Measurements from ENCODE around the gene JAKMIP2. TPM values are rescaled to one million over a fixed set of nuclear protein-coding genes. Genes with fewer than 3 reads are reported as not detected.

Gene JAKMIP2
- total and polyA plus RNA-seq, 2 experiments from 2014 or later: 0.23 TPM; not detected in 1

DNA sequence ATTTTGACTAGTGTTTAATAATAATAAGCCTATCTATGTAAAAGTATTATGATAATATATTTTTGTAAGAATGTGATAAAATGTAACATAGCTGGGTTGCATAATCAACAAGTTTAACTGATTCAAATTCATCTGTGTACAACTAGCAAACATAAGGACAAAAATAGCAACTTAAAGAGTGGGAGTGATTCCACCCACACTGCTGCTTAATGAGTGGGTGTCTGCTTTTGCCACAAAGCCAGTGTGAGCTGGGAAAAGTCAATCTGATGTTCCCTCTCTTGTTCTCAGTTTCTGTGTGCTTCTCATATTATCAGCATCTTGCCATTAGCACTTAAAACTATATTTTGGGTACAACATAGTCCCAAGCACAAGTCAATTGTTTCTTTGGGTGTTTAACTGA, 161.5 kb downstream of the JAKMIP2 start:
- Histone ChIP-seq H3K4me3 (no peak overlapping the region), H3K36me3 (ENCODE audit: low read depth) (no peaks in the 10 kb centered on the region), H4K20me1 (ENCODE audit: insufficient read depth) (no peaks in the 10 kb centered on the region), H3K4me2 (ENCODE audit: unreplicated experiment) (no peak overlapping the region), H3K9ac (no peak overlapping the region), H3F3A (ENCODE audit: insufficient read depth) (no peaks in the 10 kb centered on the region), H3K4me1 (ENCODE audit: insufficient read depth) (no peaks in the 10 kb centered on the region), H3K9me2 (ENCODE audit: insufficient read depth) (no peaks in the 10 kb centered on the region), H2AFZ (no peak overlapping the region), H3K27me3 (replicated peaks; ENCODE audit: insufficient read depth) (peaks cover 10% of the 10 kb centered on the region; the same call in 1 of the 2 replicates), H3K79me2 (ENCODE audit: insufficient read depth) (no peaks in the 10 kb centered on the region), H3K9me3 (ENCODE audit: low read depth) (no peaks in the 10 kb centered on the region), H3K27ac (no peak overlapping the region)
- in situ Hi-C loops (cut with MboI): loop anchor here (10.0 kb wide), 1 partner anchor 204 kb away; no protein-coding TSS in a partner anchor
- DNase-seq: no peak
- TF ChIP-seq EZH2 (IDR thresholded peaks at IDR 0.05; ENCODE audit: insufficient read depth, poor library complexity, severe bottlenecking): no peak
- no peak for TF ChIP-seq EZH2phosphoT487 (IDR thresholded peaks at IDR 0.05; ENCODE audit: insufficient read depth, low read depth)

DNA sequence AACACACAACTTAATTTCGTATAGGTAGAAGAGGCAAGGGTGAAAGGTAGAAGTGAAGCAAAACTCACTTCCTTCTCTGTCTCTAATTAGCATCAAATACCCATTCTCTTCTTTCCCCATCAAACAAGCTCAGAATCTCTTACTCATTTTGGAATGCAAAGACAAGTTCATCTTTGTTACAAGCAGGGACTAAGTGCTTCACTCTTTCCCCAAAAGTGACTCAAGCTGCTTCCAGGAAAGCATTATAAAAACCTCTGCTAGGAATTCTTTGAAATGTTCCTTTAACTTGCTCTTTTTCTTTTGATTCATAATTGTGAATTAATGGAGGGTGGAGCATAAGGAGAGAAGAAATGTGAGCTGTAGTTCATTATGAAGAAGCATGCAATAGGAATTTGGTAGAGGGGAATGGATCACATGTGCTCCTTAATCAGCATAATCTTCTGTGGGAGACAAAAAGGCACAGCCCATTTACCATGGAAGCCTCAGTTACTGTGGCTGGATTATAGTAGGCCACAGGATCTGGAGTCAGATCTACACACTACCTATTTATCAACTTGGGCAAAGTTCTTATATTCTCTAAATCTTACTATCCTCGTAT, 163.1 kb downstream of the JAKMIP2 start:
- in situ Hi-C loops (cut with MboI): no loop called here

DNA sequence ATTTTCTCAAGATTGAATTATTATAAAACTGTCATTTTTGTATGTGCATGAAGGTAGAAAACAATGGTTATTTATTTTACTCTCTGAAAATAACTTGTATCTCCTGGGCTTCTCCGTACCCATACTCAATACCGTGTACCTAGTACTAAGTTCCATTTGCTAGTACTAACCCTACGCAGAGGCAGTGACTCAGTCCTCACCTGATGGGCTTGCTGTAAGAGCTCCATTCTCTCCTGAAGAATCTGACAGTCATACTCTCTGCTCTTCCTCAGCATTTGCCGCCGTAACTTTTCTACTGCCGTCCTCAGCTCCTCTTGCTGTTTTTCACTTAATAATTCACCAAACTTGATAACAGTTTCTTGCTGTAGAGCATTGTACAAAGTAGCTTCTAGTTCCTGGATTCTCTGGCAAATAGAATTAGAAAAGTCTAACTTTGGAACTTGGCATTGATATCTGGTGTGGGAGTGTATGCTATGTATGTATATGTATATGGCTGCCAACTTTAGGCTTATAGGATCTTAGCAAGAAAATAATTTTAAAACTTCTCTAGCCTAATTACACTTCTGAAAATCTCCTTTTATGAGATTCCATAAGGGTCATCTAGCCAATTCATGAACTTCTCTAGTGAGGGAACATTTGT, 164.7 kb downstream of the JAKMIP2 start:
- TF ChIP-seq EZH2phosphoT487 (IDR thresholded peaks at IDR 0.05; ENCODE audit: insufficient read depth, low read depth) (no peak), EZH2 (IDR thresholded peaks at IDR 0.05; ENCODE audit: insufficient read depth, poor library complexity, severe bottlenecking) (no peak)
- Histone ChIP-seq H3K4me1 (ENCODE audit: insufficient read depth) (peaks cover 9% of the 10 kb centered on the region; the same call in 1 of the 2 replicates), H3K27ac (no peak overlapping the region), H3K9me3 (ENCODE audit: low read depth) (no peaks in the 10 kb centered on the region), H3K4me3 (no peak overlapping the region), H3F3A (ENCODE audit: insufficient read depth) (no peaks in the 10 kb centered on the region), H3K27me3 (replicated peaks; ENCODE audit: insufficient read depth) (0 out of 2 replicates have a peak, but pooled peaks cover 10% of the 10 kb centered on the region), H3K4me2 (ENCODE audit: unreplicated experiment) (no peak overlapping the region), H2AFZ (no peak overlapping the region), H4K20me1 (ENCODE audit: insufficient read depth) (no peaks in the 10 kb centered on the region), H3K9ac (no peak overlapping the region), H3K9me2 (ENCODE audit: insufficient read depth) (no peaks in the 10 kb centered on the region), H3K79me2 (ENCODE audit: insufficient read depth) (no peaks in the 10 kb centered on the region), H3K36me3 (ENCODE audit: low read depth) (no peaks in the 10 kb centered on the region)
- in situ Hi-C loops (cut with MboI): no loop called here
- WGBS, 2 experiments (ENCODE audit: low coverage in 1 of 2, low lambda C conversion rate in 2 of 2, missing lambda C conversion rate in 2 of 2): 71 to 73% methylated on average over 6 of the region's 6 CpGs
- no peak for DNase-seq

More for the DNA sequence above, 163.1 kb downstream of the JAKMIP2 start:
- DNase-seq: peak; percentile 6
- no peaks in the 10 kb centered on the region for H3K9me3 ChIP-seq (ENCODE audit: low read depth)
- no peaks in the 10 kb centered on the region for H3F3A ChIP-seq (ENCODE audit: insufficient read depth)
- 35 to 40% methylated on average over 2 of the region's 2 CpGs for WGBS, 2 experiments (ENCODE audit: low coverage in 1 of 2, low lambda C conversion rate in 2 of 2, missing lambda C conversion rate in 2 of 2)
- no peaks in the 10 kb centered on the region for H3K79me2 ChIP-seq (ENCODE audit: insufficient read depth)
- no peak overlapping the region for H3K27ac ChIP-seq
- H3K4me1 ChIP-seq (ENCODE audit: insufficient read depth): no peaks in the 10 kb centered on the region
- H4K20me1 ChIP-seq (ENCODE audit: insufficient read depth): no peaks in the 10 kb centered on the region
- H3K27me3 ChIP-seq (replicated peaks; ENCODE audit: insufficient read depth): 0 out of 2 replicates have a peak, but pooled peaks cover 10% of the 10 kb centered on the region
- no peaks in the 10 kb centered on the region for H3K36me3 ChIP-seq (ENCODE audit: low read depth)
- no peak overlapping the region for H2AFZ ChIP-seq
- H3K4me3 ChIP-seq: no peak overlapping the region
- no peak for TF ChIP-seq EZH2phosphoT487 (IDR thresholded peaks at IDR 0.05; ENCODE audit: insufficient read depth, low read depth)
- no peak for TF ChIP-seq EZH2 (IDR thresholded peaks at IDR 0.05; ENCODE audit: insufficient read depth, poor library complexity, severe bottlenecking)
- no peaks in the 10 kb centered on the region for H3K9me2 ChIP-seq (ENCODE audit: insufficient read depth)
- no peak overlapping the region for H3K4me2 ChIP-seq (ENCODE audit: unreplicated experiment)
- H3K9ac ChIP-seq: no peak overlapping the region

DNA sequence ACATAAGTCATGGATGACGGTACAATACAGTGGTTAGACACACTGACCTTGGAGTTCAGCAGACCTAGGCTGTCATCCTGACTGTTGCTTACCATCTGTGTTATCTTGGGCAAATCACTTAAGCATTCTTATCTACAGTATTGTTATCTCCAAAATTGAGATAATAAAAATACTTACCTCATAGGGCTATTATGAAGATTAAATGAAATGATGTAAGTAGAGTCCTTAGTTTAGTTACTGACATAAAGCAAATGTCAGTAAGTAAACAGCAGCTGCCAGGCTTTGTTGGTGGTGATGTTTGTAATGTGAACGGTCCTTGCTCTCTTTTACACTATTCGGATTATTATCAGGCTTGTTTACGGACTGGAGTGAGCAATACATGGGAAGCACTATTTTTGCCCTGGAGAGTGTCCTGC, 165.3 kb downstream of the JAKMIP2 start:
- H3K4me3 ChIP-seq: no peak overlapping the region
- H2AFZ ChIP-seq: no peak overlapping the region
- H3K4me1 ChIP-seq (ENCODE audit: insufficient read depth): peaks cover 9% of the 10 kb centered on the region; the same call in 1 of the 2 replicates
- H3K79me2 ChIP-seq (ENCODE audit: insufficient read depth): no peaks in the 10 kb centered on the region
- no peaks in the 10 kb centered on the region for H3K9me2 ChIP-seq (ENCODE audit: insufficient read depth)
- H3K4me2 ChIP-seq (ENCODE audit: unreplicated experiment): no peak overlapping the region
- DNase-seq: no peak
- no peaks in the 10 kb centered on the region for H3F3A ChIP-seq (ENCODE audit: insufficient read depth)
- no peak overlapping the region for H3K9ac ChIP-seq
- 0 out of 2 replicates have a peak, but pooled peaks cover 14% of the 10 kb centered on the region for H3K27me3 ChIP-seq (replicated peaks; ENCODE audit: insufficient read depth)
- in situ Hi-C loops (cut with MboI): no loop called here
- 52 to 59% methylated on average over 4 of the region's 4 CpGs for WGBS, 2 experiments (ENCODE audit: low coverage in 1 of 2, low lambda C conversion rate in 2 of 2, missing lambda C conversion rate in 2 of 2)
- H4K20me1 ChIP-seq (ENCODE audit: insufficient read depth): no peaks in the 10 kb centered on the region
- no peak overlapping the region for H3K27ac ChIP-seq
- H3K9me3 ChIP-seq (ENCODE audit: low read depth): no peaks in the 10 kb centered on the region
- no peaks in the 10 kb centered on the region for H3K36me3 ChIP-seq (ENCODE audit: low read depth)
- TF ChIP-seq EZH2phosphoT487 (IDR thresholded peaks at IDR 0.05; ENCODE audit: insufficient read depth, low read depth): no peak
- TF ChIP-seq EZH2 (IDR thresholded peaks at IDR 0.05; ENCODE audit: insufficient read depth, poor library complexity, severe bottlenecking): no peak

All from GM23248 (cell line).